H1 (cell line): ENCODE data around the gene ITPR3. TPM values are rescaled to one million over a fixed set of nuclear protein-coding genes. Genes with fewer than 3 reads are reported as not detected.

ENCODE experiments used
- CTCF ChIA-PET: fragments of 300-600 bp; sonication (Branson Sonifier 250); formaldehyde crosslinking; loops from one replicate; lab custom pipeline; 2021; ENCODE audit not compliant: partially characterized antibody; lab: Charles Lee
- POLR2A ChIA-PET: fragments of 300-600 bp; sonication (Branson Sonifier 250); formaldehyde crosslinking; loops from one replicate; lab custom pipeline; 2021; ENCODE audit warnings: inconsistent platforms; ENCODE audit not compliant: partially characterized antibody; lab: Charles Lee
- DNase-seq, 2 experiments: peaks; one replicate each; pipeline versions ENCODE4 v3.0.0 to v3.0.0-alpha.2; 2010 to 2022; ENCODE audit warnings: low spot score in 2 of 2, low read depth in 1 of 2, mixed read lengths in 1 of 2
- FAIRE-seq: peaks from 2 replicates; lab custom pipeline; 2011; peaks lifted over from hg19 to GRCh38; lab: Jason Lieb, UNC
- H2AFZ ChIP-seq: 2 replicates; pipeline ENCODE4 v1.8.1; 2012; ENCODE audit warnings: low read length, inconsistent platforms
- H2AK5ac ChIP-seq: 2 replicates; pipeline ENCODE4 v1.6.1; 2013; ENCODE audit warnings: low read depth, low read length
- H2BK120ac ChIP-seq: replicated peaks from 2 replicates; pipeline ENCODE3; 2013; ENCODE audit warnings: low read depth, low read length, inconsistent platforms
- H2BK12ac ChIP-seq: 2 replicates; pipeline ENCODE4 v1.6.1; 2013; ENCODE audit warnings: low read depth, low read length
- H2BK15ac ChIP-seq: 2 replicates; pipeline ENCODE4 v1.6.1; 2013; ENCODE audit warnings: low read length
- H2BK20ac ChIP-seq: 2 replicates; pipeline ENCODE4 v1.6.1; 2013; ENCODE audit warnings: low read length
- H2BK5ac ChIP-seq: 2 replicates; pipeline ENCODE4 v1.6.1; 2013; ENCODE audit warnings: low read depth, low read length
- H3K14ac ChIP-seq: 2 replicates; pipeline ENCODE4 v1.6.1; 2013; ENCODE audit warnings: inconsistent platforms; ENCODE audit not compliant: insufficient read length
- H3K18ac ChIP-seq: 2 replicates; pipeline ENCODE4 v1.6.1; 2013; ENCODE audit warnings: low read length; ENCODE audit errors: extremely low read depth
- H3K23ac ChIP-seq: 2 replicates; pipeline ENCODE4 v1.6.1; 2013; ENCODE audit warnings: inconsistent platforms; ENCODE audit not compliant: insufficient read length
- H3K23me2 ChIP-seq: 2 replicates; pipeline ENCODE4 v1.6.1; 2013; ENCODE audit warnings: low read depth, low read length
- H3K27ac ChIP-seq: 2 replicates; pipeline ENCODE4 v1.6.1; 2011; ENCODE audit warnings: low read depth, low read length, inconsistent platforms
- H3K27me3 ChIP-seq, 4 experiments: replicated peaks in 1 of 4; 1 replicate in 1 of 4; 2 replicates in 3 of 4; pipeline versions ENCODE4 v1.6.1 to v1.8.1; 2011 to 2013; ENCODE audit warnings: low read length in 3 of 4, mild to moderate bottlenecking in 3 of 4, inconsistent platforms in 2 of 4, mixed read lengths in 2 of 4, moderate library complexity in 1 of 4; ENCODE audit not compliant: control insufficient read depth in 3 of 4, insufficient read depth in 3 of 4; ENCODE audit errors: extremely low read depth in 1 of 4
- H3K36me3 ChIP-seq, 4 experiments: 2 replicates each; pipeline versions ENCODE4 v1.6.1 to v1.8.1; 2011 to 2013; ENCODE audit warnings: mild to moderate bottlenecking in 4 of 4, low read length in 3 of 4, moderate library complexity in 2 of 4, control low read depth in 1 of 4, inconsistent platforms in 1 of 4; ENCODE audit not compliant: insufficient read depth in 4 of 4, control insufficient read depth in 2 of 4
- H3K4ac ChIP-seq: replicated peaks from 2 replicates; pipeline ENCODE3; 2013; ENCODE audit warnings: low read length, low read depth, mixed read lengths, inconsistent platforms; ENCODE audit not compliant: insufficient read length
- H3K4me1 ChIP-seq, 4 experiments: replicated peaks in 1 of 4; 1 replicate in 1 of 4; 2 replicates in 3 of 4; pipeline versions ENCODE4 v1.6.1 to v1.8.1; 2011 to 2013; ENCODE audit warnings: low read length in 3 of 4, inconsistent platforms in 2 of 4, mixed read lengths in 1 of 4; ENCODE audit not compliant: insufficient read depth in 4 of 4, control insufficient read depth in 3 of 4
- H3K4me2 ChIP-seq, 2 experiments: 2 replicates each; pipeline versions ENCODE4 v1.6.1 to v1.8.1; 2011 to 2013; ENCODE audit warnings: low read depth in 2 of 2, low read length in 2 of 2, control low read depth in 1 of 2, inconsistent platforms in 1 of 2, mild to moderate bottlenecking in 1 of 2; ENCODE audit not compliant: insufficient read depth in 1 of 2
- H3K4me3 ChIP-seq, 4 experiments: fragments of 200-600, 300-600 bp in 1 of 4; sonication (generic), shearing (Covaris generic), sonication (Bioruptor Twin) in 1 of 4; 2 replicates each; pipeline versions ENCODE4 v1.5.1 to v1.8.1; 2011 to 2016; ENCODE audit warnings: low read length in 4 of 4, low read depth in 3 of 4, control low read depth in 2 of 4, inconsistent platforms in 2 of 4, mild to moderate bottlenecking in 2 of 4, mixed read lengths in 1 of 4, moderate library complexity in 1 of 4; ENCODE audit not compliant: insufficient read depth in 2 of 4; ENCODE audit errors: extremely low read depth in 1 of 4
- H3K56ac ChIP-seq: replicated peaks from 2 replicates; pipeline ENCODE3; 2013; ENCODE audit warnings: low read depth, mild to moderate bottlenecking, mixed read lengths, low read length, inconsistent platforms; ENCODE audit not compliant: insufficient read length
- H3K79me1 ChIP-seq: 2 replicates; pipeline ENCODE4 v1.6.1; 2013; ENCODE audit warnings: low read depth, low read length, control low read depth
- H3K79me2 ChIP-seq, 2 experiments: 2 replicates each; pipeline versions ENCODE4 v1.6.1 to v1.8.1; 2012 to 2013; ENCODE audit warnings: low read length in 2 of 2, mild to moderate bottlenecking in 2 of 2, inconsistent platforms in 1 of 2; ENCODE audit not compliant: insufficient read depth in 2 of 2, control insufficient read depth in 1 of 2
- H3K9ac ChIP-seq, 4 experiments: replicated peaks in 1 of 4; 1 replicate in 1 of 4; 2 replicates in 3 of 4; pipeline versions ENCODE4 v1.6.1 to v1.8.1; 2011 to 2013; ENCODE audit warnings: low read depth in 3 of 4, low read length in 3 of 4, control low read depth in 2 of 4, mild to moderate bottlenecking in 2 of 4, moderate library complexity in 2 of 4, inconsistent platforms in 1 of 4; ENCODE audit errors: extremely low read depth in 1 of 4
- H3K9me3 ChIP-seq, 2 experiments: 2 replicates each; pipeline versions ENCODE4 v1.6.1 to v1.8.1; 2012 to 2013; ENCODE audit warnings: mild to moderate bottlenecking in 2 of 2, moderate library complexity in 2 of 2, control low read depth in 1 of 2, inconsistent platforms in 1 of 2, low read depth in 1 of 2, low read length in 1 of 2, mixed read lengths in 1 of 2; ENCODE audit not compliant: insufficient read depth in 2 of 2
- H4K20me1 ChIP-seq, 2 experiments: replicated peaks in 1 of 2; 2 replicates each; pipeline versions ENCODE3 to v1.8.1; 2011 to 2013; ENCODE audit warnings: inconsistent platforms in 2 of 2, low read length in 2 of 2, mild to moderate bottlenecking in 1 of 2; ENCODE audit not compliant: insufficient read depth in 2 of 2, control insufficient read depth in 1 of 2
- H4K5ac ChIP-seq: 2 replicates; pipeline ENCODE4 v1.6.1; 2013; ENCODE audit warnings: low read length, low read depth, mixed read lengths, inconsistent platforms; ENCODE audit not compliant: insufficient read length
- H4K8ac ChIP-seq: 2 replicates; pipeline ENCODE4 v1.8.0; 2013; ENCODE audit warnings: mild to moderate bottlenecking, moderate library complexity, low read length, inconsistent platforms; ENCODE audit not compliant: insufficient read depth; ENCODE audit errors: extremely low read depth
- H4K91ac ChIP-seq: replicated peaks from 2 replicates; pipeline ENCODE3; 2013; ENCODE audit warnings: low read length, mixed read lengths, inconsistent platforms; ENCODE audit not compliant: insufficient read length
- BCL11A ChIP-seq, 2 experiments: IDR thresholded peaks; one replicate each; pipeline ENCODE4 v1.6.1; 2011; ENCODE audit warnings: low read depth in 2 of 2, low read length in 2 of 2, mild to moderate bottlenecking in 2 of 2
- CBX5 ChIP-seq: fragments of 300-800, 300-1000 bp; sonication (generic); IDR thresholded peaks from 2 replicates; pipeline ENCODE4 v1.7.1; 2016; ENCODE audit warnings: antibody characterized with exemption, low read length, low read depth
- CEBPB ChIP-seq: IDR thresholded peaks from 2 replicates; pipeline ENCODE4 v1.6.1; 2012; ENCODE audit warnings: low read depth, low read length
- CHD2 ChIP-seq: IDR thresholded peaks from 2 replicates; pipeline ENCODE4 v1.6.1; 2012; ENCODE audit warnings: low read length, improper control_type of control experiment
- GABPA ChIP-seq: IDR thresholded peaks from 2 replicates; pipeline ENCODE4 v1.6.1; 2011; ENCODE audit warnings: mild to moderate bottlenecking, low read length, moderate library complexity, borderline replicate concordance; ENCODE audit not compliant: insufficient read depth
- JUND ChIP-seq: IDR thresholded peaks from 2 replicates; pipeline ENCODE4 v1.6.1; 2011; ENCODE audit warnings: mild to moderate bottlenecking, improper control_type of control experiment, low read length
- POLR2A ChIP-seq, 2 experiments: IDR thresholded peaks; 1 replicate in 1 of 2; 2 replicates in 1 of 2; pipeline ENCODE4 v1.6.1; 2011; ENCODE audit warnings: low read depth in 2 of 2, low read length in 2 of 2, mild to moderate bottlenecking in 2 of 2; ENCODE audit errors: control extremely low read depth in 1 of 2
- RAD21 ChIP-seq, 2 experiments: IDR thresholded peaks in 1 of 2; conservative IDR thresholded peaks in 1 of 2; 2 replicates each; pipeline ENCODE4 v1.6.1; 2011; ENCODE audit warnings: low read depth in 2 of 2, low read length in 2 of 2, improper control_type of control experiment in 1 of 2, inconsistent platforms in 1 of 2, mild to moderate bottlenecking in 1 of 2, moderate library complexity in 1 of 2
- RBBP5 ChIP-seq: IDR thresholded peaks from 2 replicates; pipeline ENCODE4 v1.7.1; 2012; ENCODE audit warnings: low read depth, mild to moderate bottlenecking, inconsistent platforms, low read length, moderate library complexity, borderline replicate concordance
- SUZ12 ChIP-seq: fragments of 200-600 bp; sonication (generic); IDR thresholded peaks from 2 replicates; pipeline ENCODE4 v1.6.1; 2012; ENCODE audit warnings: mild to moderate bottlenecking, inconsistent platforms, low read length, moderate library complexity, mixed read lengths
- WGBS, 2 experiments: shearing (Covaris generic) in 1 of 2; methylation state at CpG; one replicate each; pipeline versions ENCODE4 v1.1.6 to v1.1.7; 2013 to 2015; ENCODE audit warnings: low lambda C conversion rate in 2 of 2, mixed read lengths in 2 of 2, inconsistent platforms in 1 of 2, low coverage in 1 of 2, missing lambda C conversion rate in 1 of 2; ENCODE audit not compliant: insufficient replicate concordance in 2 of 2, insufficient coverage in 1 of 2, insufficient read length in 1 of 2; ENCODE audit errors: extremely low coverage in 1 of 2, missing lambda C conversion rate in 1 of 2; 5-methylcytosine and 5-hydroxymethylcytosine counted together
- polyA plus RNA-seq, 7 experiments: library from polyadenylated mRNA; depleted of rRNA in 3 of 7; stranded (reverse) in 5 of 7; unstranded in 2 of 7; fragments of >200 nt in 5 of 7; fragments of 200-250 nt in 2 of 7; gene quantifications; 1 replicate in 5 of 7; 2 replicates in 1 of 7; 4 replicates in 1 of 7; pipeline versions ENCODE4 v1.2.1 to v1.2.3, GENCODE V29; 2011 to 2013; ENCODE audit warnings: missing spikeins in 2 of 7, mixed read lengths in 2 of 7
- total RNA-seq: library from RNA; stranded (reverse); fragmentation: NEBNext Ultra II Directional; extraction: Animal tissue kit (Norgen Biotek cat#: 25700); gene quantifications from 2 replicates; pipeline ENCODE4 v1.2.1, GENCODE V29; 2021
- TF ChIP-seq, protein P1 (sequence below): IDR thresholded peaks from 2 replicates; pipeline ENCODE4 v1.6.1; 2012; ENCODE audit warnings: inconsistent platforms

The ITPR3 gene
- total and polyA plus RNA-seq, 2 of the 8 experiments (the other 6 are each of a cell fraction or from before 2014, with no cell fraction given), result 29.1 to 45.7 TPM

GRCh38 chr6:33744895-33745546 is 123.9 kb downstream of the ITPR3 start:
- Histone ChIP-seq H3K18ac (peak overlapping the region; percentile 94), H2BK5ac (peak overlapping the region; percentile 94; the same call in 1 of the 2 replicates), H3K9ac (no peak overlapping the region), H3K27me3 (no peaks in the 10 kb centered on the region; a peak in 1 of 7 replicates), H3K4me1 (peaks cover 7 to 35% (median 23%) of the 10 kb centered on the region in 4 experiments), H3K4me2 (no peak overlapping the region)
- WGBS, 2 experiments, result 74% methylated on average over 10 of the region's 13 CpGs; no CpG with 5 or more reads in 1 of the 2 experiments
- CTCF ChIA-PET, result interaction anchor here (0.6 to 12.0 kb wide), 37 partner anchors 8 to 410 kb away, joined by 3 to 171 read pairs (median 4); partner anchors contain the start of gene UQCC2
- FAIRE-seq, result no peak
- TF ChIP-seq POLR2A (IDR thresholded peaks at IDR 0.05; ENCODE audit: control extremely low read depth in 1 of 2, low read depth in 2 of 2, low read length in 2 of 2) (no peak), BCL11A (IDR thresholded peaks at IDR 0.05; ENCODE audit: low read depth in 2 of 2, low read length in 2 of 2) (no peak), RAD21 (IDR thresholded peaks at IDR 0.05 in 1 of 2, conservative IDR thresholded peaks at IDR 0.05 in 1 of 2; ENCODE audit: low read depth in 2 of 2, low read length in 2 of 2) (no peak), GABPA (no peak), JUND (no peak), RBBP5 (no peak), CBX5 (no peak), SUZ12 (no peak), CEBPB (no peak), CHD2 (no peak)
- TF ChIP-seq, protein P1, sequence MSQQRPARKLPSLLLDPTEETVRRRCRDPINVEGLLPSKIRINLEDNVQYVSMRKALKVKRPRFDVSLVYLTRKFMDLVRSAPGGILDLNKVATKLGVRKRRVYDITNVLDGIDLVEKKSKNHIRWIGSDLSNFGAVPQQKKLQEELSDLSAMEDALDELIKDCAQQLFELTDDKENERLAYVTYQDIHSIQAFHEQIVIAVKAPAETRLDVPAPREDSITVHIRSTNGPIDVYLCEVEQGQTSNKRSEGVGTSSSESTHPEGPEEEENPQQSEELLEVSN, result no peak
- TF ChIP-seq, all 59 proteins: peak for 0
- Histone ChIP-seq H3K27ac (no peak overlapping the region), H3K4me3 (no peak overlapping the region), H3K4ac (peak overlapping the region; percentile 40), H2BK15ac (0 out of 2 replicates have a peak overlapping the region, but pooled peaks have one; percentile 36), H4K20me1 (no peaks in the 10 kb centered on the region), H3K79me2 (no peaks in the 10 kb centered on the region), H3K14ac (no peak overlapping the region), H2AFZ (no peak overlapping the region), H4K8ac (peak overlapping the region; percentile 28; the same call in 1 of the 2 replicates), H4K5ac (peak overlapping the region; percentile 48), H2BK120ac (peak overlapping the region; percentile 87), H3K36me3 (no peaks in the 10 kb centered on the region), H2BK20ac (peak overlapping the region; percentile 97; the same call in 1 of the 2 replicates), H4K91ac (peak overlapping the region; percentile 98), H2BK12ac (peak overlapping the region; percentile 96; the same call in 1 of the 2 replicates), H2AK5ac (0 out of 2 replicates have a peak overlapping the region, but pooled peaks have one; percentile 49), H3K79me1 (no peaks in the 10 kb centered on the region), H3K23me2 (no peaks in the 10 kb centered on the region), H3K23ac (no peak overlapping the region), H3K56ac (no peak overlapping the region), H3K9me3 (no peaks in the 10 kb centered on the region)
- DNase-seq, result peak in 1 of 2 experiments; percentile 59
- POLR2A ChIA-PET, result interaction anchor here (2.8 kb wide), 1 partner anchor 25 kb away, joined by 14 read pairs; no protein-coding TSS in a partner anchor
